GM19467 (cell line): ENCODE data around the gene C17orf78.
A peak's percentile ranks its signal among the peaks of the same experiment; 100 is the strongest.
"Not testable (repeated sequence)": the region's sequence is repeated elsewhere in the genome, so short reads cannot be mapped to it uniquely, and the experiment has no call there.

Experiments
- ATAC-seq: cut with Tn5 transposase; IDR thresholded peaks from one replicate; pipeline ENCODE4 v1.9.1; 2021; ENCODE audit warnings: mild to moderate bottlenecking, moderate library complexity; ENCODE audit not compliant: unreplicated experiment

C17orf78 gene

GRCh38 chr17:37385474-37385990 is 9.7 kb downstream of the C17orf78 start:
- ATAC-seq, result no peak

GRCh38 chr17:37386462-37386861 is 10.7 kb downstream of the C17orf78 start:
- ATAC-seq, result no peak

GRCh38 chr17:37388266-37388665 is 12.5 kb downstream of the C17orf78 start:
- no peak for ATAC-seq

GRCh38 chr17:37389160-37389559 is 13.4 kb downstream of the C17orf78 start:
- no peak for ATAC-seq

- no peak for ATAC-seq
Measured at GRCh38 chr17:37391146-37391545, 15.4 kb downstream of the C17orf78 start.

GRCh38 chr17:37392024-37392590 is 16.3 kb downstream of the C17orf78 start:
- ATAC-seq, result no peak

GRCh38 chr17:37393352-37393751 is 17.6 kb downstream of the C17orf78 start:
- no peak for ATAC-seq

- ATAC-seq, result no peak
Measured at GRCh38 chr17:37399265-37399803, 23.5 kb downstream of the C17orf78 start.

GRCh38 chr17:37400505-37400904 is 24.7 kb downstream of the C17orf78 start:
- no peak for ATAC-seq

GRCh38 chr17:37405522-37405921 is 29.7 kb downstream of the C17orf78 start:
- ATAC-seq, result not testable (repeated sequence)

GRCh38 chr17:37405955-37406634 is 30.3 kb downstream of the C17orf78 start:
- ATAC-seq, result no peak

- ATAC-seq, result peak; percentile 79
Measured at GRCh38 chr17:37406635-37407461, 31.1 kb downstream of the C17orf78 start, which contains the start of the genes ACACA and TADA2A. Gene ACACA (minus strand): TSS chr17:37406836. CDS start chr17:37406299, 537 bp downstream. Gene TADA2A (plus strand): TSS chr17:37406886. CDS start chr17:37411366, 4,480 bp downstream.

GRCh38 chr17:37408145-37408479 is 32.3 kb downstream of the C17orf78 start:
- not testable (repeated sequence) for ATAC-seq

- ATAC-seq, result no peak
Measured at GRCh38 chr17:37410357-37410756, 34.6 kb downstream of the C17orf78 start.

- ATAC-seq, result no peak
Measured at GRCh38 chr17:37413875-37414519, 38.2 kb downstream of the C17orf78 start.

- no peak for ATAC-seq
Measured at GRCh38 chr17:37417852-37418251, 42.1 kb downstream of the C17orf78 start.

- no peak for ATAC-seq
Measured at GRCh38 chr17:37422971-37423625, 47.3 kb downstream of the C17orf78 start.

- no peak for ATAC-seq
Measured at GRCh38 chr17:37425268-37425667, 49.5 kb downstream of the C17orf78 start.

- ATAC-seq, result no peak
Measured at GRCh38 chr17:37429039-37429438, 53.3 kb downstream of the C17orf78 start.

- no peak for ATAC-seq
Measured at GRCh38 chr17:37429453-37429852, 53.7 kb downstream of the C17orf78 start.
